ENCODE data around the gene SPDYC.

DNA sequence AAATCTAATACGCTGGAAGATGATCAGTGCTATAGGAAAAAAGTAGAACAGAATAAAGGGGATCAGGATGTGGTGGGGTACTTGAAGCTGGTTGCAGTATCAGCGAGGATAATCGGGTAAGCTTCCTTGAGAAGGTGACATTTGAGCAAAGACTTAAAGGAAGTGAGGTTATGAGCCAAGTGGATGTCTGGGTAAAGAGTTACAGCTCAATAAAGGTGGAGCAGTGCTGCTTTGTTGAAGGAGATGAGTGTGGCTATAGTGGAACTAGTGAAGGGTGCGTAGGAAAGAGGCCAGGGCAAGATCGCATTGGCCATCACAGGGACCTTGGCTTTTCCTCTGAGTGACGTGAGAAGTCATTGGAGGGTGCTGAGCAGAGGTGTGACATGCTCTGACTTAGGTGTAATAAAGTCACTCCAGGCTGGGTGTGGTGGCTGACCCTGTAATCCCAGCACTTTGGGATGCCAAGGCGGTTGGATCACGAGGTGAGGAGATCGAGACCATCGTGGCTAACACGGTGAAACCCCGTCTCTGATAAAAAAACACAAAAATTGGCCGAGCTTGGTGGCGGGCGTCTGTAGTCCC, 33.4 kb upstream of the SPDYC start:
- TF ChIP-seq, protein P1, sequence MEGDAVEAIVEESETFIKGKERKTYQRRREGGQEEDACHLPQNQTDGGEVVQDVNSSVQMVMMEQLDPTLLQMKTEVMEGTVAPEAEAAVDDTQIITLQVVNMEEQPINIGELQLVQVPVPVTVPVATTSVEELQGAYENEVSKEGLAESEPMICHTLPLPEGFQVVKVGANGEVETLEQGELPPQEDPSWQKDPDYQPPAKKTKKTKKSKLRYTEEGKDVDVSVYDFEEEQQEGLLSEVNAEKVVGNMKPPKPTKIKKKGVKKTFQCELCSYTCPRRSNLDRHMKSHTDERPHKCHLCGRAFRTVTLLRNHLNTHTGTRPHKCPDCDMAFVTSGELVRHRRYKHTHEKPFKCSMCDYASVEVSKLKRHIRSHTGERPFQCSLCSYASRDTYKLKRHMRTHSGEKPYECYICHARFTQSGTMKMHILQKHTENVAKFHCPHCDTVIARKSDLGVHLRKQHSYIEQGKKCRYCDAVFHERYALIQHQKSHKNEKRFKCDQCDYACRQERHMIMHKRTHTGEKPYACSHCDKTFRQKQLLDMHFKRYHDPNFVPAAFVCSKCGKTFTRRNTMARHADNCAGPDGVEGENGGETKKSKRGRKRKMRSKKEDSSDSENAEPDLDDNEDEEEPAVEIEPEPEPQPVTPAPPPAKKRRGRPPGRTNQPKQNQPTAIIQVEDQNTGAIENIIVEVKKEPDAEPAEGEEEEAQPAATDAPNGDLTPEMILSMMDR (IDR thresholded peaks at IDR 0.05), result no peak
- TF ChIP-seq POLR2A (IDR thresholded peaks at IDR 0.05), result no peak
